OCI-LY7 (cell line): ENCODE data around the gene SMYD3. TPM values are rescaled to one million over a fixed set of nuclear protein-coding genes. Genes with fewer than 3 reads are reported as not detected.

Source experiments
- BruUV-seq: library from RNA; stranded (reverse); fragments of 400-500 nt; replicated peaks from 2 replicates; lab custom pipeline; 2021; lab: Mats Ljungman, UMichigan
- CTCF ChIA-PET: fragments of 300-600 bp; sonication (Branson Sonifier 250); formaldehyde crosslinking; loops from one replicate; lab custom pipeline; 2022; ENCODE audit warnings: antibody characterized with exemption; ENCODE audit not compliant: unreplicated experiment; lab: Charles Lee
- POLR2A ChIA-PET: fragments of 300-600 bp; sonication (Branson Sonifier 250); formaldehyde crosslinking; loops from one replicate; lab custom pipeline; 2022; ENCODE audit warnings: antibody characterized with exemption; lab: Charles Lee
- DNase-seq: peaks from one replicate; pipeline ENCODE4 v3.0.0-alpha.2; 2015; ENCODE audit warnings: low spot score
- H2AFZ ChIP-seq: fragments of 200-600 bp; sonication (generic), shearing (Covaris generic); 2 replicates; pipeline ENCODE4 v1.6.1; 2014; ENCODE audit warnings: mild to moderate bottlenecking, antibody characterized with exemption, low read length, moderate library complexity
- H3K27ac ChIP-seq: fragments of 200-600 bp; sonication (generic); 2 replicates; pipeline ENCODE4 v1.5.1; 2014; ENCODE audit warnings: mixed run types, low read depth, mild to moderate bottlenecking, moderate library complexity, low read length, inconsistent platforms; ENCODE audit not compliant: poor library complexity, severe bottlenecking
- H3K36me3 ChIP-seq: fragments of 200-600 bp; sonication (generic); 2 replicates; pipeline ENCODE4 v1.6.1; 2014; ENCODE audit warnings: mild to moderate bottlenecking, antibody characterized with exemption, low read length, moderate library complexity, mixed read lengths; ENCODE audit not compliant: insufficient read depth
- H3K4me1 ChIP-seq: fragments of 200-600 bp; sonication (generic); 2 replicates; pipeline ENCODE4 v1.5.1; 2014; ENCODE audit warnings: mild to moderate bottlenecking, low read length; ENCODE audit not compliant: insufficient read depth, poor library complexity, severe bottlenecking
- H3K4me2 ChIP-seq: fragments of 200-600 bp; sonication (generic); 2 replicates; pipeline ENCODE4 v1.6.1; 2014; ENCODE audit warnings: mild to moderate bottlenecking, low read length
- H3K4me3 ChIP-seq: fragments of 200-600 bp; sonication (generic); 2 replicates; pipeline ENCODE4 v1.5.1; 2014; ENCODE audit warnings: mild to moderate bottlenecking, low read depth, low read length; ENCODE audit not compliant: poor library complexity, severe bottlenecking
- H3K79me2 ChIP-seq: fragments of 200-600 bp; sonication (generic); 2 replicates; pipeline ENCODE4 v1.6.1; 2016; ENCODE audit warnings: low read depth, mild to moderate bottlenecking, low read length, moderate library complexity, mixed read lengths; ENCODE audit not compliant: insufficient read depth
- H3K9me2 ChIP-seq: fragments of 200-600 bp; sonication (generic); 2 replicates; pipeline ENCODE4 v1.6.1; 2016; ENCODE audit warnings: mild to moderate bottlenecking, low read length, mixed read lengths; ENCODE audit not compliant: insufficient read depth
- H3K9me3 ChIP-seq: fragments of 200-600 bp; sonication (generic); 2 replicates; pipeline ENCODE4 v1.6.1; 2014; ENCODE audit warnings: mild to moderate bottlenecking, mixed run types, low read length, mixed read lengths
- H4K20me1 ChIP-seq: fragments of 200-600 bp; sonication (generic); 2 replicates; pipeline ENCODE4 v1.6.1; 2014; ENCODE audit warnings: mild to moderate bottlenecking, antibody characterized with exemption, low read length, moderate library complexity, mixed read lengths; ENCODE audit not compliant: insufficient read depth
- CTCF ChIP-seq: fragments of 200-600 bp; sonication (generic); conservative IDR thresholded peaks from 2 replicates; pipeline ENCODE4 v1.5.1; 2014; ENCODE audit warnings: mild to moderate bottlenecking, antibody characterized with exemption, low read length, moderate library complexity, mixed read lengths
- EZH2phosphoT487 ChIP-seq: fragments of 200-600 bp; sonication (generic); IDR thresholded peaks from 2 replicates; pipeline ENCODE4 v1.6.1; 2018; ENCODE audit warnings: low read depth, borderline replicate concordance, mild to moderate bottlenecking, mixed run types, antibody characterized with exemption, low read length, moderate library complexity, mixed read lengths
- intact Hi-C: fragments of 100-400 bp; cut with micrococcal nuclease; formaldehyde crosslinking; loops from one replicate; pipeline ENCODE4 v1.10.0; 2022; ENCODE audit not compliant: unreplicated experiment
- total RNA-seq, 2 experiments: library from RNA; depleted of rRNA in 1 of 2; stranded (reverse); fragments of >200 nt in 1 of 2; shearing (Covaris generic) in 1 of 2; gene quantifications; 2 replicates each; pipeline ENCODE4 v1.2.3, GENCODE V29; 2014 to 2022

SMYD3 gene
- total RNA-seq, 2 experiments from 2014 or later: 28.9 to 34.5 TPM

- H3K4me1 ChIP-seq: no peaks in the 10 kb centered on the region
- no peak overlapping the region for H3K27ac ChIP-seq
- no peaks in the 10 kb centered on the region; the same call in 1 of the 2 replicates for H4K20me1 ChIP-seq
- H3K4me3 ChIP-seq: no peak overlapping the region
- H3K9me2 ChIP-seq: no peaks in the 10 kb centered on the region
- no TSS peak for BruUV-seq
- H3K4me2 ChIP-seq: no peak overlapping the region
- intact Hi-C loops: no loop called here
- CTCF ChIA-PET: no interaction called here
- TF ChIP-seq EZH2phosphoT487 (no peak), CTCF (no peak)
- H3K36me3 ChIP-seq: no peaks in the 10 kb centered on the region
- POLR2A ChIA-PET: no interaction called here
- no peak overlapping the region for H2AFZ ChIP-seq
- DNase-seq: no peak
- no peaks in the 10 kb centered on the region for H3K79me2 ChIP-seq
- H3K9me3 ChIP-seq: no peaks in the 10 kb centered on the region
These were observed 293.1 kb downstream of the SMYD3 start for GRCh38 chr1:246213947-246214346.

DNA sequence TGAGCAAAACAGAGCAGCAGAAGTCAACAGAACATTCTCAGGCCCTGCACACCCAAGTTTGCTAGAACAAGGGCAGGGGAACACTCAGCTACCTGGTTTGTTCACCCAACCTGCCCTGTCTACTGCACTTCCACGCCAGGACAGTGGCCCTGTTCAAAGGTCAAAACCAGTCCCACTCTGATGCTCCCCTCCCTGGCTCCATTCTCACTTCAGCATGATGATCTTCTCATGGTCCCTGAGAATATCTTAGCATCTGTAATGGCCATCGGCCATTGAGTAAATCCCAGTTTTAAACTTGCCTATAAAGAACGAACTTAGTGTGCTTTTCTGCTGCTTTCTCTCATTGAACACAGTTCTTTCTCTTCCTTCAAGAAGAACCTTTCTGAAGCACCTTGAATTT is 293.6 kb downstream of the SMYD3 start:
- no peak overlapping the region for H3K4me3 ChIP-seq
- H3K4me1 ChIP-seq: no peaks in the 10 kb centered on the region
- POLR2A ChIA-PET: no interaction called here
- DNase-seq: no peak
- CTCF ChIA-PET: no interaction called here
- no peaks in the 10 kb centered on the region; the same call in 1 of the 2 replicates for H4K20me1 ChIP-seq
- BruUV-seq: no TSS peak
- no peak overlapping the region for H2AFZ ChIP-seq
- TF ChIP-seq CTCF: no peak
- no peak for TF ChIP-seq EZH2phosphoT487
- no peak overlapping the region for H3K27ac ChIP-seq
- intact Hi-C loops: no loop called here
- no peaks in the 10 kb centered on the region for H3K79me2 ChIP-seq
- H3K9me3 ChIP-seq: no peaks in the 10 kb centered on the region
- no peaks in the 10 kb centered on the region for H3K9me2 ChIP-seq
- H3K4me2 ChIP-seq: no peak overlapping the region
- H3K36me3 ChIP-seq: no peaks in the 10 kb centered on the region

DNA sequence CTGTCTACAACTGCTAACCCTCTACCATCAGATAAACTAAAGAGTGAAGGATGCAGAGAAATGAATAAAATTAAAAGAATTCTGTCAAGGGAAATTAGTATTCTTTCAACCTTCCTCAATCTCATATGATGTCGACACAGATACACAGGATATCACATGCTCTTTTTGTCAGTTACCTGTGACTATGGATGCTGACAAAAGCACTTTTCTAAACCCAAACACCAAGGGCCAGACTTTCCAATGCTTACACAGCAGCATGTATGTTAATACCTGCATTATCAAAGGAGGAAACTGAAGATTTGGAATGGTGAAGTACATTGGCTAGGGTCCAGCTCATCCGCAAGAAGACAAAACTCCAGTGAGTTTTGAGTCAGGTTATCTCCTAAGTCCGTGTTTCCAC is 294.0 kb downstream of the SMYD3 start:
- no TSS peak for BruUV-seq
- no peak overlapping the region for H2AFZ ChIP-seq
- ChIA-PET CTCF (no interaction called here), POLR2A (no interaction called here)
- H3K9me2 ChIP-seq: no peaks in the 10 kb centered on the region
- intact Hi-C loops: no loop called here
- H3K79me2 ChIP-seq: no peaks in the 10 kb centered on the region
- H3K4me1 ChIP-seq: no peaks in the 10 kb centered on the region
- H3K4me2 ChIP-seq: no peak overlapping the region
- H3K4me3 ChIP-seq: no peak overlapping the region
- no peak for DNase-seq
- no peaks in the 10 kb centered on the region for H3K9me3 ChIP-seq
- H4K20me1 ChIP-seq: no peaks in the 10 kb centered on the region; the same call in 1 of the 2 replicates
- no peaks in the 10 kb centered on the region for H3K36me3 ChIP-seq
- TF ChIP-seq EZH2phosphoT487 (no peak), CTCF (no peak)
- H3K27ac ChIP-seq: no peak overlapping the region
